ENCODE data around the gene RASL11B. TPM values are rescaled to one million over a fixed set of nuclear protein-coding genes. Genes with fewer than 3 reads are reported as not detected.

The RASL11B gene
- total RNA-seq, 4 donors from 2014 or later, result 0.55 to 0.64 TPM; not detected in 2

- TF ChIP-seq POLR2A (IDR thresholded peaks at IDR 0.05), result no peak
- TF ChIP-seq POLR2AphosphoS5 (IDR thresholded peaks at IDR 0.05), result no peak
- TF ChIP-seq EP300 (IDR thresholded peaks at IDR 0.05; ENCODE audit: low read depth), result no peak
- TF ChIP-seq, protein P1, sequence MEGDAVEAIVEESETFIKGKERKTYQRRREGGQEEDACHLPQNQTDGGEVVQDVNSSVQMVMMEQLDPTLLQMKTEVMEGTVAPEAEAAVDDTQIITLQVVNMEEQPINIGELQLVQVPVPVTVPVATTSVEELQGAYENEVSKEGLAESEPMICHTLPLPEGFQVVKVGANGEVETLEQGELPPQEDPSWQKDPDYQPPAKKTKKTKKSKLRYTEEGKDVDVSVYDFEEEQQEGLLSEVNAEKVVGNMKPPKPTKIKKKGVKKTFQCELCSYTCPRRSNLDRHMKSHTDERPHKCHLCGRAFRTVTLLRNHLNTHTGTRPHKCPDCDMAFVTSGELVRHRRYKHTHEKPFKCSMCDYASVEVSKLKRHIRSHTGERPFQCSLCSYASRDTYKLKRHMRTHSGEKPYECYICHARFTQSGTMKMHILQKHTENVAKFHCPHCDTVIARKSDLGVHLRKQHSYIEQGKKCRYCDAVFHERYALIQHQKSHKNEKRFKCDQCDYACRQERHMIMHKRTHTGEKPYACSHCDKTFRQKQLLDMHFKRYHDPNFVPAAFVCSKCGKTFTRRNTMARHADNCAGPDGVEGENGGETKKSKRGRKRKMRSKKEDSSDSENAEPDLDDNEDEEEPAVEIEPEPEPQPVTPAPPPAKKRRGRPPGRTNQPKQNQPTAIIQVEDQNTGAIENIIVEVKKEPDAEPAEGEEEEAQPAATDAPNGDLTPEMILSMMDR (IDR thresholded peaks at IDR 0.05), result no peak
- no peaks in the 10 kb centered on the region for H3K27me3 ChIP-seq
- in situ Hi-C loops (cut with MboI; ENCODE audit: low pct_ligation_motif_present in 1 of 4, low pct_unique_long_range_greater_than_20kb in 1 of 4, low sequenced_read_pairs in 3 of 4), result no loop called here
- intact Hi-C loops (cut with DNase I; ENCODE audit: low total_unique reads), result no loop called here
- H3K36me3 ChIP-seq, result no peaks in the 10 kb centered on the region
- no peaks in the 10 kb centered on the region for H3K9me3 ChIP-seq
- no peak overlapping the region for H3K27ac ChIP-seq
- H3K4me1 ChIP-seq, result peaks cover 0 to 21% (median 8%) of the 10 kb centered on the region in 4 donors
- H3K4me3 ChIP-seq, result no peak overlapping the region
- no peak for DNase-seq
Measured at GRCh38 chr4:52910115-52910514, 48.0 kb downstream of the RASL11B start.

DNA sequence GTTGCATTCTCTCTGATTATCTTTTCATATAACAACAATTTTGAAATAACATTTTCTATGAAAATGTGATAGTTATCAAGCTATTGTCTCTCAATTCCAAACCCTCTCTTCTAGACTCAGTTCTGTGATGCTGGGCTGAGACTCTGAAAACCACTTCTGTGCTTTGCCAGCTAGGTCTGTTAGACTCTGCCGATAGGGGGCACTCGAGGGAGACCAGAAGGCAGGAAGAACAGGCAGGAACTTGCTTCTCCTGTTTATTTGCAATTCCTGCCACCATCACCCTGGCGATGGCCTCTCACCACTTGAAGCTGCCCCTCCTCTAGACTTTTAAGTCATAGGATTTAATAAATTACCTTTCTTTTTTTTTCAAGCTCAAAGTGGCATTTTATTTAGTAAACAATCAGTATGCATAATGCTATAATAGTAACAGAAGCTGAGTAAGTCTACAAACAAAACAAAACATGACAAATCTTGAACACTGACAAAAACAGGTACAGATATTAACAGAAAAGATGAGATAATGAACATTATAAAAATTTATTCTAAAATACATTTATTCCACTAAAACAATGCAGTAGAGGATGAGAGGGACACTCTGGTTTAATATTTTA lies 49.7 kb downstream of the RASL11B start:
- Histone ChIP-seq H3K4me1 (peaks cover 0 to 21% (median 8%) of the 10 kb centered on the region in 4 donors), H3K27me3 (no peaks in the 10 kb centered on the region), H3K9me3 (no peaks in the 10 kb centered on the region), H3K36me3 (no peaks in the 10 kb centered on the region), H3K27ac (no peak overlapping the region), H3K4me3 (no peak overlapping the region)
- TF ChIP-seq, protein P1 (IDR thresholded peaks at IDR 0.05), result peak; percentile 50 to 71 (median 59)
- TF ChIP-seq POLR2A (IDR thresholded peaks at IDR 0.05), result no peak
- peak; percentile 80 for DNase-seq
- in situ Hi-C loops (cut with MboI; ENCODE audit: low pct_ligation_motif_present in 1 of 4, low pct_unique_long_range_greater_than_20kb in 1 of 4, low sequenced_read_pairs in 3 of 4), result no loop called here
- intact Hi-C loops (cut with DNase I; ENCODE audit: low total_unique reads), result no loop called here
- 15 to 25% methylated on average over 2 to 3 of the region's 3 CpGs for WGBS, 2 donors (ENCODE audit: low coverage in 1 of 2)

DNA sequence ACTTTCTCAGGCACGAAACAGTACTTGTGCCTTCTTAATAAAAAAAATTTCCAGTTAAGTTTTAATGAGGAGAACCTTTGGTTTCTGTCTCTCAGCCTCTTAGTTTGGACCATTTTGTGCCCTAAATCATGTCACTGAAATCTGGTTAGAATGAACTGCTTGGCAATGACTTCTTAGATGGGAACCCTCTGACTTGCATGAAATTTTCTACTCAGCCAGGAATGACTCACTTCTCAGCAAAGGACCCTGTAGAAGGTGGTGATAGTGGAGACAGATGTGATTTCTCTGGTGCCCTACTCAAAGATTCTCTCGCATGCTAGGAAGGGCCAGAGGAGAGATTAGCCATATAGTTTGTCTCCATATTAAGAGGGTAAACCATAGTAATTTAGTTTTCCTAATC lies 50.5 kb downstream of the RASL11B start:
- 92 to 94% methylated on average over 2 of the region's 2 CpGs for WGBS, 2 donors (ENCODE audit: low coverage in 1 of 2)
- H3K27me3 ChIP-seq, result no peaks in the 10 kb centered on the region
- no peak overlapping the region for H3K4me3 ChIP-seq
- DNase-seq, result no peak
- intact Hi-C loops (cut with DNase I; ENCODE audit: low total_unique reads), result no loop called here
- H3K4me1 ChIP-seq, result peaks cover 0 to 21% (median 8%) of the 10 kb centered on the region in 4 donors
- in situ Hi-C loops (cut with MboI; ENCODE audit: low pct_ligation_motif_present in 1 of 4, low pct_unique_long_range_greater_than_20kb in 1 of 4, low sequenced_read_pairs in 3 of 4), result no loop called here
- TF ChIP-seq POLR2AphosphoS5 (IDR thresholded peaks at IDR 0.05) (no peak), POLR2A (IDR thresholded peaks at IDR 0.05) (no peak)
- no peaks in the 10 kb centered on the region for H3K36me3 ChIP-seq
- no peaks in the 10 kb centered on the region for H3K9me3 ChIP-seq
- H3K27ac ChIP-seq, result no peak overlapping the region

- in situ Hi-C loops (cut with MboI; ENCODE audit: low pct_ligation_motif_present in 1 of 4, low pct_unique_long_range_greater_than_20kb in 1 of 4, low sequenced_read_pairs in 3 of 4), result no loop called here
- no peaks in the 10 kb centered on the region for H3K27me3 ChIP-seq
- peak overlapping the region in 1 of 4 donors; percentile 6 for H3K27ac ChIP-seq
- intact Hi-C loops (cut with DNase I; ENCODE audit: low total_unique reads), result no loop called here
- no peak overlapping the region for H3K4me3 ChIP-seq
- 60 to 71% methylated on average over 2 to 3 of the region's 3 CpGs for WGBS, 2 donors (ENCODE audit: low coverage in 1 of 2)
- H3K36me3 ChIP-seq, result no peaks in the 10 kb centered on the region
- TF ChIP-seq, protein P1 (IDR thresholded peaks at IDR 0.05), result no peak
- TF ChIP-seq EP300 (IDR thresholded peaks at IDR 0.05; ENCODE audit: low read depth), result no peak
- TF ChIP-seq POLR2A (IDR thresholded peaks at IDR 0.05), result no peak
- no peak for TF ChIP-seq POLR2AphosphoS5 (IDR thresholded peaks at IDR 0.05)
- H3K9me3 ChIP-seq, result no peaks in the 10 kb centered on the region
- DNase-seq, result no peak
- peaks cover 0 to 21% (median 8%) of the 10 kb centered on the region in 4 donors for H3K4me1 ChIP-seq
Measured at GRCh38 chr4:52914051-52914605, 52.0 kb downstream of the RASL11B start.

- in situ Hi-C loops (cut with MboI; ENCODE audit: low pct_ligation_motif_present in 1 of 4, low pct_unique_long_range_greater_than_20kb in 1 of 4, low sequenced_read_pairs in 3 of 4), result no loop called here
- DNase-seq, result no peak
- no peak overlapping the region for H3K4me3 ChIP-seq
- H3K27ac ChIP-seq, result no peak overlapping the region
- no peaks in the 10 kb centered on the region for H3K36me3 ChIP-seq
- H3K27me3 ChIP-seq, result no peaks in the 10 kb centered on the region
- no peaks in the 10 kb centered on the region for H3K9me3 ChIP-seq
- TF ChIP-seq, protein P1 (IDR thresholded peaks at IDR 0.05), result no peak
- TF ChIP-seq EP300 (IDR thresholded peaks at IDR 0.05; ENCODE audit: low read depth) (no peak), POLR2AphosphoS5 (IDR thresholded peaks at IDR 0.05) (no peak), POLR2A (IDR thresholded peaks at IDR 0.05) (no peak)
- peaks cover 0 to 21% (median 8%) of the 10 kb centered on the region in 4 donors for H3K4me1 ChIP-seq
- intact Hi-C loops (cut with DNase I; ENCODE audit: low total_unique reads), result no loop called here
Measured at GRCh38 chr4:52915191-52915590, 53.1 kb downstream of the RASL11B start.

All from transverse colon (tissue), 4 donors.